ENCODE results near the gene GYPE.
"Not testable (repeated sequence)": the region's sequence is repeated elsewhere in the genome, so short reads cannot be mapped to it uniquely, and the experiment has no call there.

DNA sequence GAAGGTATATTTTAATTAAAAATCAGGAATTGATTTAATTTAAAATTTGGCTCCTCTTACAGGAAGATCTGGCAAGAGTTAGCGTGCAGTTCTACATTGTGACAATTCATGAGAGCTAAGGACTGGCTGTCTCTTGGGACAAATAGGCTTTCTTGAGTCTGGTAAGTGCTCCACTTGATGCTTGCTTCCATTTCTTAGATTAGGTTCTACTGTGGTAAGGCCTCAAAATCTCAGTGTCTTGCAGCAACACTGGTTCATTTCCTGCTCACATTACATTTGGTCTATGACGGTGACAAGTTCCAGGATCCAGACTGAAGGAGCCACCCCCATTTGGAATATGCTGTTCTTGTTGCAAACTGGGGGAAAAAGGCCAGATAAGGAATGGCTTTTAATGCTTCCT is 7.1 kb upstream of the GYPE start:
- TF ChIP-seq, protein P1, sequence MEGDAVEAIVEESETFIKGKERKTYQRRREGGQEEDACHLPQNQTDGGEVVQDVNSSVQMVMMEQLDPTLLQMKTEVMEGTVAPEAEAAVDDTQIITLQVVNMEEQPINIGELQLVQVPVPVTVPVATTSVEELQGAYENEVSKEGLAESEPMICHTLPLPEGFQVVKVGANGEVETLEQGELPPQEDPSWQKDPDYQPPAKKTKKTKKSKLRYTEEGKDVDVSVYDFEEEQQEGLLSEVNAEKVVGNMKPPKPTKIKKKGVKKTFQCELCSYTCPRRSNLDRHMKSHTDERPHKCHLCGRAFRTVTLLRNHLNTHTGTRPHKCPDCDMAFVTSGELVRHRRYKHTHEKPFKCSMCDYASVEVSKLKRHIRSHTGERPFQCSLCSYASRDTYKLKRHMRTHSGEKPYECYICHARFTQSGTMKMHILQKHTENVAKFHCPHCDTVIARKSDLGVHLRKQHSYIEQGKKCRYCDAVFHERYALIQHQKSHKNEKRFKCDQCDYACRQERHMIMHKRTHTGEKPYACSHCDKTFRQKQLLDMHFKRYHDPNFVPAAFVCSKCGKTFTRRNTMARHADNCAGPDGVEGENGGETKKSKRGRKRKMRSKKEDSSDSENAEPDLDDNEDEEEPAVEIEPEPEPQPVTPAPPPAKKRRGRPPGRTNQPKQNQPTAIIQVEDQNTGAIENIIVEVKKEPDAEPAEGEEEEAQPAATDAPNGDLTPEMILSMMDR (conservative IDR thresholded peaks at IDR 0.05; ENCODE audit: low read depth, low read length), result not testable (repeated sequence)
- not testable (repeated sequence) for TF ChIP-seq EZH2 (IDR thresholded peaks at IDR 0.05; ENCODE audit: borderline replicate concordance, low read depth, low read length, poor library complexity, severe bottlenecking)
